ENCODE measurements around the gene TMTC1. TPM values are rescaled to one million over a fixed set of nuclear protein-coding genes. Genes with fewer than 3 reads are reported as not detected.

The TMTC1 gene
- total RNA-seq, 1 experiment from 2014 or later, result not detected

GRCh38 chr12:29531471-29531870 is 252.3 kb downstream of the TMTC1 start:
- Mint-ChIP-seq H3K4me3 (ENCODE audit: unreplicated experiment) (no peak overlapping the region), H3K27ac (ENCODE audit: unreplicated experiment) (no peak overlapping the region), H3K36me3 (ENCODE audit: insufficient read depth, unreplicated experiment) (no peaks in the 10 kb centered on the region), H3K4me1 (ENCODE audit: low read depth, unreplicated experiment) (no peaks in the 10 kb centered on the region), H3K9me3 (ENCODE audit: unreplicated experiment) (no peaks in the 10 kb centered on the region), H3K27me3 (ENCODE audit: insufficient read depth, unreplicated experiment) (peaks cover 22% of the 10 kb centered on the region)
- no peak for DNase-seq
- H3K27me3 ChIP-seq (replicated peaks; ENCODE audit: control insufficient read depth, insufficient read depth, low read length), result no peaks in the 10 kb centered on the region
- H3K4me3 ChIP-seq (ENCODE audit: low read depth, low read length), result no peak overlapping the region
- no peaks in the 10 kb centered on the region for H3K4me1 ChIP-seq
- POLR2A ChIA-PET, result no interaction called here
- BruUV-seq (replicated peaks), result no TSS peak
- TF ChIP-seq, protein P1, sequence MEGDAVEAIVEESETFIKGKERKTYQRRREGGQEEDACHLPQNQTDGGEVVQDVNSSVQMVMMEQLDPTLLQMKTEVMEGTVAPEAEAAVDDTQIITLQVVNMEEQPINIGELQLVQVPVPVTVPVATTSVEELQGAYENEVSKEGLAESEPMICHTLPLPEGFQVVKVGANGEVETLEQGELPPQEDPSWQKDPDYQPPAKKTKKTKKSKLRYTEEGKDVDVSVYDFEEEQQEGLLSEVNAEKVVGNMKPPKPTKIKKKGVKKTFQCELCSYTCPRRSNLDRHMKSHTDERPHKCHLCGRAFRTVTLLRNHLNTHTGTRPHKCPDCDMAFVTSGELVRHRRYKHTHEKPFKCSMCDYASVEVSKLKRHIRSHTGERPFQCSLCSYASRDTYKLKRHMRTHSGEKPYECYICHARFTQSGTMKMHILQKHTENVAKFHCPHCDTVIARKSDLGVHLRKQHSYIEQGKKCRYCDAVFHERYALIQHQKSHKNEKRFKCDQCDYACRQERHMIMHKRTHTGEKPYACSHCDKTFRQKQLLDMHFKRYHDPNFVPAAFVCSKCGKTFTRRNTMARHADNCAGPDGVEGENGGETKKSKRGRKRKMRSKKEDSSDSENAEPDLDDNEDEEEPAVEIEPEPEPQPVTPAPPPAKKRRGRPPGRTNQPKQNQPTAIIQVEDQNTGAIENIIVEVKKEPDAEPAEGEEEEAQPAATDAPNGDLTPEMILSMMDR (IDR thresholded peaks at IDR 0.05; ENCODE audit: insufficient read depth in 1 of 2, low read depth in 1 of 2, low read length in 1 of 2, severe bottlenecking in 1 of 2, unreplicated experiment in 1 of 2), result no peak
- CTCF ChIA-PET, result no interaction called here
- intact Hi-C loops (cut with micrococcal nuclease; ENCODE audit: unreplicated experiment), result no loop called here
- no peaks in the 10 kb centered on the region for H3K36me3 ChIP-seq (ENCODE audit: control insufficient read depth, insufficient read depth, low read length)
- no peaks in the 10 kb centered on the region for H3K9me3 ChIP-seq

DNA sequence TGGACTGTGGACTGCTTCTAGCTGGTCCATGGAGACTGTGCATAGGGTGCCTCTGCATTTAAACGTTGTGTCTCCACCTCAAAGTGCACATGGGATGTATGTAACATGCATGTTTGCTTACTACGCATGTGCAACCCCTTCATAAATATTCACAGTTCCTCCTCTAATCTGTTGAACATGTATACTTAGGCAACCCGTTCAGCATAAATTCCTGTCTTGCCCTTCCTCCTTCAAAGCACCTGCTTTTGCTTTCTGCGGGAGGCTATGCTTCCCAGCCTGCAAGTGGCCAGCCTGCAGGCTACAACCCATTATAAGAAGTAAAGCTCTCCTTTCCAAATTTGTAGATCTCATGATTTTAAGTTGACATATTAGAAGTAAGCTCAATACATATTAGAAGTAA is 253.3 kb downstream of the TMTC1 start:
- no peak for DNase-seq
- no peaks in the 10 kb centered on the region for H3K9me3 Mint-ChIP-seq (ENCODE audit: unreplicated experiment)
- no peak overlapping the region for H3K27ac Mint-ChIP-seq (ENCODE audit: unreplicated experiment)
- no peaks in the 10 kb centered on the region for H3K4me1 Mint-ChIP-seq (ENCODE audit: low read depth, unreplicated experiment)
- Histone ChIP-seq H3K36me3 (ENCODE audit: control insufficient read depth, insufficient read depth, low read length) (no peaks in the 10 kb centered on the region), H3K27me3 (replicated peaks; ENCODE audit: control insufficient read depth, insufficient read depth, low read length) (no peaks in the 10 kb centered on the region), H3K4me1 (no peaks in the 10 kb centered on the region), H3K9me3 (no peaks in the 10 kb centered on the region), H3K4me3 (ENCODE audit: low read depth, low read length) (no peak overlapping the region)
- no peak overlapping the region for H3K4me3 Mint-ChIP-seq (ENCODE audit: unreplicated experiment)
- H3K36me3 Mint-ChIP-seq (ENCODE audit: insufficient read depth, unreplicated experiment), result no peaks in the 10 kb centered on the region
- BruUV-seq (replicated peaks), result no TSS peak
- intact Hi-C loops (cut with micrococcal nuclease; ENCODE audit: unreplicated experiment), result no loop called here
- ChIA-PET POLR2A (no interaction called here), CTCF (no interaction called here)
- peaks cover 22% of the 10 kb centered on the region for H3K27me3 Mint-ChIP-seq (ENCODE audit: insufficient read depth, unreplicated experiment)
- TF ChIP-seq, protein P1 (IDR thresholded peaks at IDR 0.05; ENCODE audit: insufficient read depth in 1 of 2, low read depth in 1 of 2, low read length in 1 of 2, severe bottlenecking in 1 of 2, unreplicated experiment in 1 of 2), result no peak

DNA sequence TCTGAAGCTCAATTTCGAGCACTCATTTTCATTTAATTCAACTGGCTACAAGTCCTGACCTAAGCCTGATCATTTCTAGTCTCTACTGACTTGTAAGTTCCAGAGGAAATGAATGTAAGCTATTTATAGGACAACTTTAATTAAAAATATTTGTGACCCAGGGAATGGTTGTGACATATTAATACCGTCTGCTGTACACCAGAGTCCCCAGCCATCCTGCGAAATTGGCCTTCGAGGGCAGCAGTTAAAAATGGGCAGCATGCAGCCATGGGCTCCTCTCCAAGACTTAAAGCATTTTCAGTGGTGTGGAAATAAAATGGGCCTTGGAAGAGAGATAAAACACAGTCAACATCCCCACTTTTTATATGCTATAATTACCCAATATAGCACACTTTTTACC is 255.6 kb downstream of the TMTC1 start:
- H3K27ac Mint-ChIP-seq (ENCODE audit: unreplicated experiment), result no peak overlapping the region
- no peaks in the 10 kb centered on the region for H3K9me3 Mint-ChIP-seq (ENCODE audit: unreplicated experiment)
- peaks cover 28% of the 10 kb centered on the region for H3K27me3 Mint-ChIP-seq (ENCODE audit: insufficient read depth, unreplicated experiment)
- BruUV-seq (replicated peaks), result no TSS peak
- intact Hi-C loops (cut with micrococcal nuclease; ENCODE audit: unreplicated experiment), result no loop called here
- Histone ChIP-seq H3K9me3 (no peaks in the 10 kb centered on the region), H3K4me3 (ENCODE audit: low read depth, low read length) (no peak overlapping the region), H3K27me3 (replicated peaks; ENCODE audit: control insufficient read depth, insufficient read depth, low read length) (no peaks in the 10 kb centered on the region), H3K36me3 (ENCODE audit: control insufficient read depth, insufficient read depth, low read length) (no peaks in the 10 kb centered on the region), H3K4me1 (no peaks in the 10 kb centered on the region)
- ChIA-PET POLR2A (no interaction called here), CTCF (interaction anchor here (1.1 kb wide), 1 partner anchor 9 kb away, joined by 3 read pairs; no protein-coding TSS in a partner anchor)
- H3K36me3 Mint-ChIP-seq (ENCODE audit: insufficient read depth, unreplicated experiment), result no peaks in the 10 kb centered on the region
- no peak overlapping the region for H3K4me3 Mint-ChIP-seq (ENCODE audit: unreplicated experiment)
- no peaks in the 10 kb centered on the region for H3K4me1 Mint-ChIP-seq (ENCODE audit: low read depth, unreplicated experiment)
- no peak for DNase-seq
- TF ChIP-seq, protein P1 (IDR thresholded peaks at IDR 0.05; ENCODE audit: insufficient read depth in 1 of 2, low read depth in 1 of 2, low read length in 1 of 2, severe bottlenecking in 1 of 2, unreplicated experiment in 1 of 2), result no peak
